HepG2 (cell line): ENCODE results near the gene GH2. TPM values are rescaled to one million over a fixed set of nuclear protein-coding genes. Genes with fewer than 3 reads are reported as not detected.

Experiments
- ATAC-seq: fragments of 200-7000 bp; cut with Tn5 transposase; 3 replicates; pipeline ENCODE4 v1.9.1; 2020; ENCODE audit warnings: mild to moderate bottlenecking, moderate library complexity
- BruUV-seq: library from RNA; stranded (reverse); fragments of 400-500 nt; replicated peaks from 2 replicates; lab custom pipeline; 2021; lab: Mats Ljungman, UMichigan
- CTCF ChIA-PET: fragments of 300-600 bp; formaldehyde crosslinking; extraction: SDS; loops from one replicate; lab custom pipeline; 2021; ENCODE audit warnings: low total read pairs, inconsistent platforms, low intra/inter-chr PET ratio; lab: Yijun Ruan, JAX
- POLR2A ChIA-PET: fragments of 350-600 bp; sonication (Branson Sonifier 250); formaldehyde crosslinking; loops from one replicate; lab custom pipeline; 2020; ENCODE audit warnings: antibody characterized with exemption, inconsistent platforms; lab: Yijun Ruan, JAX
- DNase-seq: peaks from one replicate; pipeline ENCODE4 v3.0.0-alpha.2; 2015; ENCODE audit warnings: low spot score
- FAIRE-seq: peaks from 3 replicates; lab custom pipeline; 2011; peaks lifted over from hg19 to GRCh38; lab: Jason Lieb, UNC
- H2AFZ ChIP-seq: one replicate; pipeline ENCODE4 v1.6.1; 2011; ENCODE audit warnings: low read length, inconsistent platforms
- H3K27ac ChIP-seq: fragments of 300-600 bp; 3 replicates; pipeline ENCODE4 v1.8.0; 2011; ENCODE audit warnings: mixed run types, mild to moderate bottlenecking, mixed read lengths, low read length, inconsistent platforms; ENCODE audit not compliant: insufficient read depth; ENCODE audit errors: extremely low read length
- H3K27me3 ChIP-seq, 2 experiments: fragments of 200-600 bp in 1 of 2; 2 replicates in 1 of 2; 3 replicates in 1 of 2; pipeline versions ENCODE4 v1.6.0 to v1.8.0; 2011; ENCODE audit warnings: low read length in 2 of 2, mild to moderate bottlenecking in 2 of 2, moderate library complexity in 2 of 2, inconsistent platforms in 1 of 2; ENCODE audit not compliant: insufficient read depth in 2 of 2, control insufficient read depth in 1 of 2
- H3K36me3 ChIP-seq, 2 experiments: fragments of 200-600 bp in 1 of 2; replicated peaks in 1 of 2; 2 replicates in 1 of 2; 3 replicates in 1 of 2; pipeline versions ENCODE4 v1.5.1 to v1.8.0; 2011; ENCODE audit warnings: low read length in 2 of 2, inconsistent platforms in 1 of 2; ENCODE audit not compliant: insufficient read depth in 2 of 2, control insufficient read depth in 1 of 2
- H3K4me1 ChIP-seq: 2 replicates; pipeline ENCODE4 v1.5.1; 2012; ENCODE audit warnings: low read length, inconsistent platforms; ENCODE audit not compliant: insufficient read depth
- H3K4me2 ChIP-seq: 2 replicates; pipeline ENCODE4 v1.6.0; 2011; ENCODE audit warnings: low read depth, low read length, inconsistent platforms
- H3K4me3 ChIP-seq, 3 experiments: fragments of 200-600 bp in 1 of 3; sonication (generic), shearing (Covaris generic) in 1 of 3; replicated peaks in 1 of 3; 2 replicates each; pipeline ENCODE4 v1.5.1; 2011 to 2016; ENCODE audit warnings: low read length in 3 of 3, inconsistent platforms in 2 of 3, low read depth in 2 of 3, mild to moderate bottlenecking in 2 of 3, control low read depth in 1 of 3, mixed read lengths in 1 of 3; ENCODE audit not compliant: insufficient read depth in 1 of 3
- H3K79me2 ChIP-seq: one replicate; pipeline ENCODE4 v1.6.1; 2011; ENCODE audit warnings: low read length, inconsistent platforms; ENCODE audit not compliant: insufficient read depth
- H3K9ac ChIP-seq: 2 replicates; pipeline ENCODE4 v1.6.0; 2011; ENCODE audit warnings: mild to moderate bottlenecking, low read depth, low read length, inconsistent platforms; ENCODE audit not compliant: insufficient read depth
- H3K9me3 ChIP-seq: 2 replicates; pipeline ENCODE4 v1.5.1; 2012; ENCODE audit warnings: mild to moderate bottlenecking, low read length
- H4K20me1 ChIP-seq: 2 replicates; pipeline ENCODE4 v1.6.0; 2011; ENCODE audit warnings: inconsistent platforms, mild to moderate bottlenecking, low read length, moderate library complexity; ENCODE audit not compliant: insufficient read depth
- AGO2 ChIP-seq: fragments of 200-400 bp; formaldehyde crosslinking; optimal IDR thresholded peaks from 2 replicates; pipeline ENCODE3; 2017; ENCODE audit warnings: mild to moderate bottlenecking, low read depth, low read length, moderate library complexity
- ATF4 ChIP-seq, 2 experiments: fragments of 450-650 bp in 1 of 2; sonication (generic) in 1 of 2; formaldehyde crosslinking; IDR thresholded peaks; 2 replicates each; pipeline versions ENCODE4 v1.5.0 to v1.8.0; 2020 to 2022; ENCODE audit warnings: mild to moderate bottlenecking in 1 of 2, missing genetic modification reagents in 1 of 2
- EHMT2 ChIP-seq: fragments of 200-600 bp; sonication (generic); IDR thresholded peaks from 2 replicates; pipeline ENCODE4 v1.7.0; 2017; ENCODE audit warnings: antibody characterized with exemption, low read depth, low read length, borderline replicate concordance
- HOXA7 ChIP-seq: sonication (generic); formaldehyde crosslinking; IDR thresholded peaks from 2 replicates; pipeline ENCODE4 v1.8.1; 2022; ENCODE audit warnings: mild to moderate bottlenecking, missing genetic modification reagents, moderate library complexity
- MBNL3 ChIP-seq: fragments of 250-450 bp; sonication (Bioruptor Pico); conservative IDR thresholded peaks from 2 replicates; pipeline ENCODE4 v1.8.0; 2022; ENCODE audit warnings: mild to moderate bottlenecking, inconsistent platforms
- POLR2AphosphoS2 ChIP-seq: IDR thresholded peaks from 2 replicates; pipeline ENCODE4 v1.6.1; 2011; ENCODE audit warnings: low read depth, low read length, improper control_type of control experiment
- TEAD3 ChIP-seq: optimal IDR thresholded peaks from 2 replicates; pipeline ENCODE3; 2016; ENCODE audit warnings: borderline replicate concordance
- ZNF713 ChIP-seq: sonication (generic); formaldehyde crosslinking; IDR thresholded peaks from 2 replicates; pipeline ENCODE4 v1.4.0; 2020; ENCODE audit warnings: mild to moderate bottlenecking, missing genetic modification reagents
- ZNF746 ChIP-seq: sonication (generic); formaldehyde crosslinking; IDR thresholded peaks from 2 replicates; pipeline ENCODE4 v1.8.0; 2022; ENCODE audit warnings: mild to moderate bottlenecking, missing genetic modification reagents
- ZNF878 ChIP-seq: sonication (generic); formaldehyde crosslinking; IDR thresholded peaks from 2 replicates; pipeline ENCODE4 v1.8.1; 2023; ENCODE audit warnings: mild to moderate bottlenecking, missing genetic modification reagents, moderate library complexity
- ZNF879 ChIP-seq: sonication (generic); formaldehyde crosslinking; IDR thresholded peaks from 2 replicates; pipeline ENCODE4 v1.8.1; 2023; ENCODE audit warnings: missing genetic modification reagents
- WGBS: methylation state at CpG from one replicate; pipeline ENCODE4 v1.1.6; 2017; ENCODE audit warnings: low lambda C conversion rate; 5-methylcytosine and 5-hydroxymethylcytosine counted together
- in situ Hi-C: cut with HindIII; loops from 2 replicates; pipeline ENCODE4 v1.10.0; 2017; ENCODE audit warnings: low pct_unique_long_range_greater_than_20kb; ENCODE audit not compliant: extremely low pct_ligation_motif_present
- intact Hi-C: fragments of 100-400 bp; cut with micrococcal nuclease; formaldehyde crosslinking; loops from one replicate; pipeline ENCODE4 v1.10.0; 2022; ENCODE audit not compliant: unreplicated experiment
- polyA plus RNA-seq, 8 experiments: library from polyadenylated mRNA; depleted of rRNA in 3 of 8; stranded (reverse) in 7 of 8; unstranded in 1 of 8; fragments of >200 nt; fragmentation: Illumina TruSeq in 4 of 8; extraction: Trizol in 4 of 8; gene quantifications; 2 replicates each; pipeline versions ENCODE4 v1.2.1 to v1.2.3, GENCODE V29; 2011 to 2016; ENCODE audit warnings: low read depth in 4 of 8, missing spikeins in 1 of 8, mixed read lengths in 1 of 8; ENCODE audit not compliant: insufficient read depth in 1 of 8
- total RNA-seq, 5 experiments: library from RNA; depleted of rRNA; stranded (reverse); fragments of >200 nt; fragmentation: Illumina TruSeq; extraction: Trizol; gene quantifications; 2 replicates each; pipeline ENCODE4 v1.2.3, GENCODE V29; 2016; ENCODE audit warnings: low read depth in 1 of 5

Gene GH2
- total and polyA plus RNA-seq, 2 of the 13 experiments (the other 11 are each of a cell fraction or from before 2014, with no cell fraction given) = not detected

- no peaks in the 10 kb centered on the region; a peak in 1 of 5 replicates for H3K27me3 ChIP-seq
- ChIA-PET CTCF (no interaction called here), POLR2A (interaction anchor here (1.4 to 4.4 kb wide), 3 partner anchors 9 to 65 kb away, joined by 4 to 37 read pairs (median 33); partner anchors contain the start of genes CCDC47, DDX42, FTSJ3 and PSMC5)
- H3K27ac ChIP-seq = no peak overlapping the region
- H2AFZ ChIP-seq = no peak overlapping the region
- H3K9me3 ChIP-seq = no peaks in the 10 kb centered on the region
- H3K4me1 ChIP-seq = peaks cover 34% of the 10 kb centered on the region
- no peak for ATAC-seq
- no peak for FAIRE-seq
- DNase-seq = no peak
- peak overlapping the region; percentile 42 for H3K4me2 ChIP-seq
- peaks cover 10% of the 10 kb centered on the region; the same call in 1 of the 2 replicates for H4K20me1 ChIP-seq
- intact Hi-C loops = no loop called here
- no TSS peak for BruUV-seq
- peak overlapping the region; percentile 40; the same call in 1 of the 2 replicates for H3K9ac ChIP-seq
- no peak overlapping the region for H3K4me3 ChIP-seq
- peaks cover 46% of the 10 kb centered on the region for H3K79me2 ChIP-seq
- peak; percentile 12 for TF ChIP-seq AGO2
- TF ChIP-seq EHMT2 = no peak
- TF ChIP-seq ZNF746 = 0 out of 2 replicates have a peak, but pooled peaks have one; percentile 36
- 87% methylated on average over 7 of the region's 7 CpGs for WGBS
- H3K36me3 ChIP-seq = peaks cover 23 to 40% of the 10 kb centered on the region in 2 experiments
- in situ Hi-C loops = no loop called here
These were observed 43.0 kb downstream of the GH2 start for GRCh38 chr17:63838631-63839171.

DNA sequence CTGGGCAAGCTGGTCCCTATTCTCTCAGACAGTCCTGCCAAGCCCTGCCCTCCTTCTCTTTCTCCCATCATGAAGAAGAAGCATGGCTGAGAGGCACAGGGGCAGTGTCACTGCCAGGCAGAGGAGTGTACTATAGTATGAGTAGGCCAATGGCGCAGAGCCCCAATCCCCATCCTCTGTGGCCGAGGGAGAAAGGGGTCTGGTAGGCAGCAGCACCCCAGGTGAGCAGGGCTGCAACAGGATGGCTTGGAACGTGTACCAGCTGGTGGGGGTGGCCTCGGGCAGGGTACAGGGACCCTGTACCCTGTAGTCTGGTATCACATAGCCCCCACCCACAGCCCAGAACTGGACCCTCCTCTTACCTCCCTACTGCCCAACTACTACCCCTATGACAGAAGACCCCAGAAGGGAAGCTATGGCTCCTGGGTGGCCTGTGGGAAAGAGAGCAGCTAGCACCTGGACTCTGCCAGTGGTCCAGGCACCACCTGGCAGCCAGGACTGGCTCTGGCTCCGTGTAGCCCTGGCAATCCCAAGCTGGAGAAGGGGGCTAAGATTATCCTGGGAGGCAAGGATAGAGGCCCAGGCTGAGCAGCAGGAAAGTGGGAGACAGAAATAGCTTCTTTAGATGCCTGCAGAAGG is 43.7 kb downstream of the GH2 start:
- no peak overlapping the region for H3K4me2 ChIP-seq
- peaks cover 29 to 47% of the 10 kb centered on the region in 2 experiments for H3K36me3 ChIP-seq
- TF ChIP-seq ZNF879 (CRISPR knock-in tag) (no peak), POLR2AphosphoS2 (no peak), HOXA7 (CRISPR knock-in tag) (0 out of 2 replicates have a peak, but pooled peaks have one; percentile 32), ATF4 (CRISPR knock-in tag; IDR thresholded peaks at IDR 0.05) (no peak), TEAD3 (CRISPR knock-in tag) (no peak), ZNF878 (CRISPR knock-in tag) (no peak), MBNL3 (CRISPR knock-in tag) (no peak), ZNF713 (CRISPR knock-in tag) (no peak)
- TF ChIP-seq, all 625 proteins: peak for 1
- Histone ChIP-seq H3K9me3 (no peaks in the 10 kb centered on the region), H3K4me1 (peaks cover 31% of the 10 kb centered on the region), H3K27me3 (no peaks in the 10 kb centered on the region; a peak in 1 of 5 replicates), H3K79me2 (peaks cover 46% of the 10 kb centered on the region), H3K9ac (no peak overlapping the region), H2AFZ (no peak overlapping the region), H3K27ac (no peak overlapping the region), H3K4me3 (no peak overlapping the region), H4K20me1 (peaks cover 12% of the 10 kb centered on the region; the same call in 1 of the 2 replicates)
- WGBS = 95% methylated on average over 5 of the region's 5 CpGs
- ATAC-seq = no peak
- in situ Hi-C loops = no loop called here
- ChIA-PET POLR2A (interaction anchor here (1.4 to 4.4 kb wide), 3 partner anchors 8 to 64 kb away, joined by 4 to 37 read pairs (median 33); partner anchors contain the start of genes CCDC47, DDX42, FTSJ3 and PSMC5), CTCF (no interaction called here)
- DNase-seq = no peak
- no peak for FAIRE-seq
- intact Hi-C loops = no loop called here
- no TSS peak for BruUV-seq
